ENCODE measurements around the gene OSMR.

The OSMR gene

DNA sequence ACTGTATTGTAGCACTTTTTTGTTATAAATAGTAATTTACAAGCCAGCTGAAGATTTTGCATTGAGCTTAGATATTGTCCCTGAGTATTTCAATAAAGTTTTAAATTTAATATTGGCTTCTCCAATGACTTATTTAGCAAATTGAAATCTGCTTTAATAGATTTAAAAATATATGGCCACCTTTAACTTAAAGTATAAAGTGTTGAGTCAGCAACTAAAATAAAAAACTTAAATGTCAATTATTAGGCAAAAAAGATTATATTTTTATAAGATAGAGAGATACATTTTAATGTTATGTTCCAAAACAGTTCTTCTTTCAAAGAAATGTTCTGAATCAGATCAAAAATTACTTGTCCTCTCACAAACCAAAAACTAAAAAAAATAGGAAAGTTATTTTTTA is 60.7 kb downstream of the OSMR start:
- TF ChIP-seq ZFX (IDR thresholded peaks at IDR 0.05; ENCODE audit: borderline replicate concordance) (no peak), CTCF (IDR thresholded peaks at IDR 0.05) (no peak)
- H3K27ac ChIP-seq = no peak overlapping the region

- TF ChIP-seq CTCF (IDR thresholded peaks at IDR 0.05) (no peak), ZFX (IDR thresholded peaks at IDR 0.05; ENCODE audit: borderline replicate concordance) (no peak)
- H3K27ac ChIP-seq = no peak overlapping the region
These were observed 66.1 kb downstream of the OSMR start for GRCh38 chr5:38911933-38912332.

DNA sequence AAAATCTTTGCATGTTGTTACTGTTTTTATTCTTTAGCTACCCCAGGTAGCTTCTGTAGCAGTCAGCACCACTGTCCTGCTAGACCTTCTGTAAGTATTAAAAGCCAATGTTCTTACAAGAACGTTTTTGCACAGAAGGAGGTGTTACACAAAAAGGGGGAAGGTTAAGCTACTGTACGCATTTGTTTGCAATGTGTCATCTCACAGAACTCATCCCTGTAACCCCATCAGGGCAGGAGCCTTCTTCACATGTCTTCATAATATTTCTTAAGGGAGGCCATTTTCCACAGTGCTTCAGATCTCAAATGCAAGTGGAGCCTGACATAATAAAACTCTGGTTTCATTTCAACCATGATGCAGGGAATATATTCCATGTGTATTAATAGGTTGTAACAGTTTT is 67.9 kb downstream of the OSMR start:
- no peak overlapping the region for H3K27ac ChIP-seq
- TF ChIP-seq ZFX (IDR thresholded peaks at IDR 0.05; ENCODE audit: borderline replicate concordance) = no peak
- TF ChIP-seq CTCF (IDR thresholded peaks at IDR 0.05) = no peak

- H3K27ac ChIP-seq = no peak overlapping the region
- TF ChIP-seq CTCF (IDR thresholded peaks at IDR 0.05) = no peak
- no peak for TF ChIP-seq ZFX (IDR thresholded peaks at IDR 0.05; ENCODE audit: borderline replicate concordance)
These were observed 71.0 kb downstream of the OSMR start for GRCh38 chr5:38916802-38917201.

DNA sequence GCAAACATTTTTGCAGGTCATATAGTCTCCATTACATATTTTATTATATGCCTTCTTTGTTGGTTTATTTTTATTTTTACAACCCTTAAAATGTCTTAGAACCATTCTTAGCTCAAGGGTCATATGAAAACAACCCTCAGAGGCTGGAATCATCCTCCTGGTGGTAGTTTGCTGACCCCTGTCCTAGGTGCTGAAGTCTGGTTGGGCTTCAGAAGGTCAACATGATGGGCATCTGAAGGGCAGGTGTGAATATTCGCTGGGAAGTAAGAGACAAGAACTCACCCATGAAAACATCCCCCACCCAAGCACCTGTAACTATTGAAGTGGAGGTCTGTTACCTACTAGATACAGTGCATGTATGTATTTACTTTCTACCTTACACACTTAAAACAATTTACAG is 75.4 kb downstream of the OSMR start:
- no peak overlapping the region for H3K27ac ChIP-seq
- TF ChIP-seq CTCF (IDR thresholded peaks at IDR 0.05) = no peak

DNA sequence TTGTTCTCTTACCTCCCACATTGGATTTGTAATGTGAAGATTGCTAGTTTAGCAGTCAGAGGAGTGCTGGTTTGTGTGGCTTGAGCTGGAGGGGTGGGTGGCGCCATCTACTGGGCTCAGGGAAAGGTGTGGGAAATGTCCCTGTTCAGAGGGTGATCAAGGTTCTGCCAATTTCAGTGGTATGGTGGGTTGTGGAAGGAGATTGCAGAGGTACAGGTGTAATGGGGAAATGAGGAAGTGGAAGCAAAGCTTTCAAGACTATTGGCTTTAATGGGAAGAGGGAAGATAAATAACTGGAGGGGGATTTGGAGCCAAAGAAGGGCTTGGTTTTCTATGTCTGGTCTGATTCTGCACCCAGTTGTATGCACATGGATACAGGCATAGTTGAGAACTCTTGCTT is 76.4 kb downstream of the OSMR start:
- TF ChIP-seq ZFX (IDR thresholded peaks at IDR 0.05; ENCODE audit: borderline replicate concordance) (no peak), CTCF (IDR thresholded peaks at IDR 0.05) (peak; percentile 94)
- H3K27ac ChIP-seq = no peak overlapping the region

- no peak overlapping the region for H3K27ac ChIP-seq
- TF ChIP-seq ZFX (IDR thresholded peaks at IDR 0.05; ENCODE audit: borderline replicate concordance) = no peak
- no peak for TF ChIP-seq CTCF (IDR thresholded peaks at IDR 0.05)
These were observed 78.0 kb downstream of the OSMR start for GRCh38 chr5:38923661-38924451.
